Activated CD4-positive, alpha-beta T cell treated with anti-CD3 and anti-CD28 coated beads for 24 hours (primary cell): ENCODE results near the gene VASN.
A peak's percentile ranks its signal among the peaks of the same experiment; 100 is the strongest.

Experiments used
- DNase-seq, 2 donors: peaks; one replicate each; pipeline ENCODE4 v3.0.0-alpha.2; 2020; ENCODE audit warnings: low read depth in 2 of 2

Gene VASN

DNA sequence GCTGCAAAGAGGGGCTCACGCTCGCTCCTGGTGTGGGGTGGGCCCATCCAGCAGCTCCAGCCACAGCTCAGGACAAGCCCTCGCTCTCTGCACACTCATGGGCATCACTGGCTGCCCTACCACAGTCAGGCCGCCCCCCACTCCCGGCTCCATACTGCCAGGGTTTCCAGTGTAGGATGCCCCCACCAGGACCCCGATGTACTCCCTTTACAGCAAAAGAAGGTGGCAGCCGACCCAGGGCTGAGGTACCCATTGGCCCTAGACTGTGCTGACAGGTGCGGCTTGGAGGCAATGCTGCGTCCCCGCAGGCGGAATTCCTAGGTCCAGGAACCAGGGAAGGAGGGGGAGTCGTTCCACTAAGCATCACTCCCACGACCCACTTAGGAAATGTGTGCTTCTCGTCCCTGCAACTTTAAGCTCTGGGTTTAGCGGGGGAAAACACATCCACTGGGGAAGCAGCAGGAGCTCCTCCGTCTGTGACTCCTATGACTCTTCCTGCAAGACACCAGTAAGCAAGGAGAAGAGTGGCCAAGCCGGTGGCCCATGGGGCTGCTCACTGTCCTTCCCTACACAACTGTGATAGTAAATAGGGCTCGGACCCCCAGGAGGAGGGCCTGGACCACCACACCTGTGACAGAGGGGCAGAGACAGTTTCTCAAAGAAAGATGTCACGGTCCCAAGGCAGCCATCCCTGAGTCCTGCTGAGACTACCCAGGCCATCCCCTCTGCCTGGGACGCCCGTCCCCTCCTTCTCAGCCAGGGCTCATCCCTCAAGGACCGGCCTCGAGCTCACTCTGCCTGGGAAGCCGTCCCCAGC lies 31.7 kb downstream of the VASN start:
- DNase-seq: no peak

DNA sequence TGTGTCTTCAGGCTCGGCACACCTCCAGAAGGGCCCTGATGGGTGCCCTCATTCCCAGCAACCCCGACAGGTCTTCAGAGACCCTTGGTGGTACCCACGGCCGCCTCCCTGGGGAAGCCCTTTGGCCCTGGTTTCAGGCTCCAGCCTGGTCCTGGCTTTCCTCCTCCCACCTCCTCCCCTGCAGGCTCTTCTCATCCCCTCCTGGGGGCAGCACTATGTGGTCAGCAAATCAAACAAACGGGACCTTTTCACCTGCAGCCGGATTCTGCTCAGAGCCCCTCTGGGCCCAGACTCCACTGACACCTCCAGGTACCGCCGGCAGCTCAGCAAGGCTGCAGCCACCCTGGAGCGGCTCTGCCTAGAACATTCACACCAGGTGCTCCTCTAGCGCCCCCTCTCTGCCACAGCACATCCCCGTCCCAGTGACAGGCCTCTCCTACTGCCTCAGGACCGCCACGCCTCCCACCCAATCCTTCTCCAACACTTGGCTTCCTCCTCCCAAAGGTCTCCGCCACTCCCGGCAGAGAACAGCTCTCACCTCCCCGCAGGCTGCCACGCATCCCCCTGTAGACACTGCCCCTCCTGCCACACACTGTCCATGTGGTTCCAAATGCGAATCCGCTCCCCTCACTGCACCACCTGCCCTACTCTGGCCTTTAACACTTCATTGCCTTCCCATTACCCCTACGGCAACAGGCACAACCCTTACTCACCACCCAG lies 32.8 kb downstream of the VASN start:
- no peak for DNase-seq

DNA sequence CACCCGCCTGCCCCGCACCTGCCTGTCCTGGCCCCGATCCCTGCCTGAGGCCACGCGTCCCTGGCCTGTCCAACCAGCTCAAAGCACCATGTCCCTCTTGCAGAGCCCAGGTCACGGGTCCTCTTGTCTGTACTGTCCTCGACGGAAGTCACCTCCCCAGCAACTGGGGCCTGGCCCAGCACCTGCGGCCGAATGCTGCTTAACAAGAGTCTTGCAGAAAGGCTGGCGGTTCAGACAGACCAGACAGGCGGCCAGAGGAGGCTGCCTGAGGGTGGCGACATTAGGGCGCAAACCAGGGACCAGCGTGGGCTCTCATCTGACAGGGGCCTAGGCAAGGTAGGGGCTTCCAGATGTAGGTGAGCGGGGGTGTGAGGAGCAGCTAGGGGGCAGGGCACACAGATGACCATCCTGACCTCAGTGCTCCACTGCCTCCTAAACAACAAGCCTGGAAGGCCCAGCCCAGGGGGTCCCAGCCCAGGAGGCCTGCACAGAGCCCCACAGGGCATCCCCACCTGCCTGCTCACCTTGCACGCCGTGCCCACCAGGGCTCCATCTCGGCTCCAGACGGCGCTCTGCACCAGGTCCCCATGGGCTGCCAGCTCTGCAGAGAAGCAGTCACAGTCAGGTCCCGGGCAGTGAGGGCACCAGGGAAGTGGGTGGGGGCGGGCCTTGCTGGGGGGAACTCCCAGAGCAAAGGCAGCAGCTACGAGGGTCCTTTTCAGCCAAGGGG lies 33.5 kb downstream of the VASN start:
- DNase-seq: no peak

DNA sequence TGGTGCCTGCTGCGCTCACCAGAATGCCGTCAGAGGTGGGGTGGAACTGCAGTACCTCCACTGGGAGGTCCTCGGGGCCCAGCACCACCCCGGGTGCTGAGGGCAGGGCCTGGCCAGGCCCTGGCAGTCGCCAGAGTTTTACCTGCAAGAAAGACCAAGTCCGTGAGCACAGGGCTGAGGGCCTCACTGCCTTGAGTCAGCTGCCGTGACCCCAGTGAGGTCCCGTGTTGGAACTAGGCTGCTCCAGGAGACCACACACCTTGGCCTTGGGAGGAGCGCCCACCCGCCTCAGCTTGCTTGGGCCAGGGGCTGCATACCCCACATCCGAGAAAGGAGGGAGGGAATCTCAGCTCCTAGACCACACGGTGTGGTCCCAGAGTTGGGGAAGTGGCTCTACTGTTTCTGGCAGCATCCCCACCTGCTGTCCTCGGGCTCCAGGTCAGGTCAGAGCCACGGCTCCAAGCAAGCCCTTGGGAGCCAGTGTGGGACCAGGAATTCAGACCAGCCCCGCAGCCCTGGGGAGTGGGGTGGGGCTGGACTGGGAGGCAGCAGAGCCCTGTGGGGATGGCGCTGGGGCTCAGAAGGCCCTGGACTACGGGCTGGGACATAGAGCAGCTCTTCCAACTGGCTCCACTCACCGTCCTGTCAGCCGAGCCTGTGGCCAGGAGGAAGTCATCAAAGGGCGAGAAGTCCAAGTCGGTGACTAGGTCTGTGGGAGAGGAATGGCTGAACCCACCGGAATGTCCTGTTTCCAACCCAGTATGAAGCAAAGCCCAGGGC lies 36.1 kb downstream of the VASN start:
- no peak for DNase-seq

DNA sequence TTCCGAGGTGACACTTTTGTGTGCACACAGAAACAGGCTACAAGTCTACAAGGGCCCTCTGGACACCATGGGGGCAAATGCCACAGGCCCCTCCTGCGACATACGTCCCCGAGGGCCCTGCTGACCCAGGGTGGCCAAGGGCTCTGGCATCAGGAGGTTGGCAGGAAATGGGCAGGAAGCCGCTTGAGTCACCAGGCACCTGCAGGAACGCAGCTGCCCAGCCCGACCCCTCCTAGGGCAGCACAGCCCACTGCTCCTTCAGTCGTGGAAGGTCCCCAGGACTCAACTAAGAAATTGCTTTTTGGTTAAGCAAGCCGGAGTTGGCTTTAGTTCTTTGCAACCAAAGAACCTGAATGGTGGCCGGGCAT lies 36.7 kb downstream of the VASN start:
- no peak for DNase-seq

DNA sequence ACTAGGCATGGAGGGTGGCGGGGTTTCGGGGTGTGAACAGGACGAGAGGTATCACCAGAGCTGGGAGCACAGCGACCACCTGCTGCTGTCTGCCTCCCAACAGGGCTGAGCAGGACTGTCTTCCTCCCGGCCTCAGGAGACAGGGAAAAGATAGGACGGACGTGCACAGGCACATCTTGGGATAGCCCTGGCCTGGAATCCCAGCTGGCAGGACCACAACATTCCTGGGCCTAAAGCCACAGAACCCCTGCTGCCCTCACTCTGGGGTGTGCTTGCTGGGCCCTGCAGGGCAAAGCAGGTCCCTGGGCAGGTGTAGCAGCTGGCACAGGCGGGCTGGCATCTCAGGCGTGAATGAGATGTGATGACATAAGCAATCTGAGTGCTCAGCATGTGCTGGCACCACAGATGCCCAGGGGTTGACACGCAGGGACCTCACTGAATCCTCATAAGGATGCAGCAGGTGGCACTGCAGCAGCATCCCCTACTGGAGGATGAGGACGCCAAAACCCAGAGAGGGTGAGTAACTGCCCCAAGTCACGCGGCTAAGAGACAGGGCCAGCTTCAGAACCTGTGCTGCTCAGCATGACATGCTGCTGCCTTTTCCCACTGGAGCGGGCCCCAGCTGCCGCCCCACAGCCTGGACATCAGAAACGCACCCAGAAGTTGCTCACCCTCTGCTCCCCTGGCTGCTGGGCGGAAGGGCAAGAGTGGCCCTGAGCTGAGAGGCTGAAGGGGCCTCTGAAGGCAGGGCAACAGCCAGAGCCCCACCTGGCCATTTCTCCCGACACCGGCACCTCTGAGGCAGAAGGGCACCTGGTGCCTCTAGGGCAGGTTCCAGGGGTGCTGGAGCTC lies 37.7 kb downstream of the VASN start:
- no peak for DNase-seq

DNA sequence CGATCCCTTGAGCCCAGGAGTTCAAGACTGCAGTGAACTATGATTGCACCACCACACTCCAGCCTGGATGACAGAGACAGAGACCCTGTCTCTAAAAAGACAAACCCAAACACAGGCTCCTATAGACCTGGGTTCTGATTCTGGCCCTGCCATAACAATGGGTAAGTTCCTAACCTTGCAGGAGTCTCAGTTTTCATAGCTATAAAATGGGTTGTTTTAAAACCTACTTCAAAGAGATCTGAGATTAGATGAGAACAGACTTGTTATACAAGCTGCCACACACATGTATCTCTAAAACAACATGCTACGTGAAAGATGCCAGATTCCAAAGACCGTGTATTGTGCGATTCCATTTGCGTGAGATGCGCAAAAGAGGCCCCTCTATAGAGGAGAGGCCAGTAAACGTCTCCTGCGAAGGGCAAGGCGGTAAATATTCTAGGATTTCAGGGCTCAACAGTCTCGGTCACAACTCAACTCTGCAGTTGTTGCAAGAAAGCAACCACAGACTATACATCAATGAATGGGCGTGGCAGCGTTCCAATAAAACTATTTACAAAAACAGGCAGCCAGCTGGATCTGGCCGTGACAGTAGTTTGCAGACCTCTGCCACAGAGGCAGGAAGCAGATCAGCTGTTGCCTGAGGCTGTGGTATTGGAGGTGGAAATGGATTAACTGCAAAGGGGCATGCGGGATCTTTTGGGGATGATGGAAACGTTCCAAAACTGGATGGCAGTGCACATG lies 38.9 kb downstream of the VASN start:
- no peak for DNase-seq

DNA sequence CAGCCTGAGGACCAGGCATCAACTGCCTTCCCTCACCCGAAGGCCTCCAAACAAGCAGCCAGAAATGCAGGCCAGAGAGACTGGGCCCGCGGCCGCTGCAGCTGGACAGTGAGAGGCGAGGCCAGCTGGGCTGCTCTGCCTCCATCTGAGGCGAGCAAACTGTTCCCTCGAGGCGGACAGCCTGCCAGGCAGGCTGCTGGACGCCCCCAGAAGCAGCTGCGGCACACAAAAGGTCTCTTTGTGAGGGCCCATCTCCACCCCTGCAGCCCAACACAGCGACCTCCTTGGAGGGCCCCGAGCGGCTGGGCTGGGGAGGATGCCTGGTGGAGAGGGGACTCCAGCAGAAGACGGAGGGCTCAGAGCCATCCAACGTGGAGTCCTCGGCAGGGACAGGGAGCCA lies 40.0 kb downstream of the VASN start:
- DNase-seq: no peak

DNA sequence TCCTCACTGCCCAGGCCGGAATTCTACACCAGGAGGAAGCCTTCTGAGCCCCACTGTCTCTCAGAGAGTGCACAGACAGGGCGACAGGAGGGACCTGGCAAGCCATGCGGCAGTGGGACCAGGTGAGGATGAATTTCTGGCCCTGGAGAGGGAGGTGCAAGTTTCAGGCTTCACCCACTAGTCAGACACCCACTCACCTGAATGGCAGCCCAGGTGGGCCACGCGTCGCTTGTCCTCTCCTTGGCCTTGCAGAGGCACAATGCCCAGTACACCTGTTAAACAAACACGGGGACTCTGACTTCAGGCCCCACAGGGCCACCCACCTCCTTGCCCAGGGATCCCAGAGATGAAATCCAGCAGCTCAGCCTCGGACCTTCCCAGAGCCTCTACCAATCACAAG lies 40.5 kb downstream of the VASN start:
- no peak for DNase-seq

DNA sequence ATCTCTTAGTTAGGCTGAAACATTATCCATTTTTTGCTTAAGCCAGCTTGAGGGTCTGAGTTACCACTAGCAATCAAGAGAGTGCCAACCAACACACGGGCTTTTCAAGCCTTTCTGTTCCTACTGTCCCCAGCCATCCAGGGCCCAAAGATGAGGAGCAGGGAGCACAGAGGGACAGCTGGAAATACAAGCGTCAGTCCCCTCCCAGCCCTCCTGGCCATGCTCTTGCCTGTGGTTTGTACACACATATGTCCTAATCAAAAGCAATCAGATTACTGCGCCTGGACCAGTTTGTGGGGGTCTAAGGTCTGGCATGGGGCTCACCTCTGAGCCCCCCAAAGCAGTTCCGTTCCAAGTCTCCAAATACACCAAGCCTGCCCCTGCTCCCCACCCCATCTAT lies 41.2 kb downstream of the VASN start:
- DNase-seq: no peak

DNA sequence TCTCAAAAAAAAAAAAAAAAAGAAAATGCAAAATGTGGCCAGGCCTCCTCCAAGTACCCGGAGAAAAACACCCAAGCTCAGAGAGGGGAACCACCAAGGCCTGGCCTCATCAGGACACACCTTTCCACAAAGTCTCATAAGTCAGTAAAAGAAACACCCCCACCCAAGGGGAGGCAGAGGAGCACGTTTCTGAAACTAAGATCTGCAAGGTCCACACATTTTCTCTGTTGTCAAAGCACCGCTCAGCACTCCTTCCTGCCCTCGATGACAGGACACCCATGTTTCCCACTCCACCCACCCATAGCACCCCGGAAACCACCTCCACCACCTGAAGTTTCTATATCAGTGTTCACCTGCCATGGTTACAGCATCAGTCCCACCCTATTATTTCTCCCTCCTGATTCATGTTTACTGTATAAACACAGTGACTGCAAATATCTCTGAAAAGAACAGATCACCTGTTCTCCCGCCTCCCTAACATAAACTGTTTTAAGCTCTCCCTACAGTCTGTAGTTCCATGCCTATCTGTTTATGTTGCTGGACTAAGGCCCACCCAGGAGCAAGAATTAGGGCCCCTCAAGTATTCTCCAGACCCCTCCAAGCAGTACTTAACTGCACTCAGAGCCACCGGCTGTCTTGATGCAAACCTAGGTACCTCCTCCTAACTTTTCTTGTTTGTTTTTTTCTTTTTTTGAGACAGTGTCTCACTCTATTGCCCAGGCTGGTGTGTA lies 42.7 kb downstream of the VASN start:
- peak; percentile 63 to 66 for DNase-seq

DNA sequence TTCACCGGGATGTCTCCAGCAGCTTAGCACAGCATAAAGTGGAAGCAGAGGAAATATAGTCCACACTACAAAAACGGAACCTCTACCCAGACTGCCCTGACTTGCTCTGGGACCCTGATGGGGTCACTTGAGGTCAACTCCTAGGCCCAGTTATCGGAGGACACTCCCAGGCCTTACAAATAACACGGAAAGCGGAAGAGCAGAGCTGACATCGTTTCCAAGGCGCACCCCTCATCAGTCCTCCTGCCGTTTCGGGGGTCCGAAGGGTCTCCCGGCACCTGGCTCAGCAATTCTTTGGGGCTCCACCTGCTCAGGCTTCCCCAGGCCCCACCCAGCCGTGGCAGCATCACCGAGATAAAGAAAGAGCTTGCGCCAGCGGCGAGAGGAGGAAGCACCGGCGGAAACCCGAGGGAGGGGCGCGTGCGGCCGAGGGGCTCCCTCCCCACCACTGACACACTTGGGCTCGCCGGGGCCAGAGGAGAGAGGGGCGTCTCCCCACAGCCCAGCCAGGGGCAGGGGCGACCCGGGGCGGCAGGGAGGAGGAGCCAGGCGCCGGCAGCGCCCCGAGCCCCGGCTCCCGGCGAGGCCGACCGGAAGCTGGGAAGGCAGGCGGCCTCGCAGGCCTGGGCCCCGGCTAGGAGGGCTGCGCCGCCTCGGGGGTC lies 44.0 kb downstream of the VASN start:
- DNase-seq: peak; percentile 38 to 46

DNA sequence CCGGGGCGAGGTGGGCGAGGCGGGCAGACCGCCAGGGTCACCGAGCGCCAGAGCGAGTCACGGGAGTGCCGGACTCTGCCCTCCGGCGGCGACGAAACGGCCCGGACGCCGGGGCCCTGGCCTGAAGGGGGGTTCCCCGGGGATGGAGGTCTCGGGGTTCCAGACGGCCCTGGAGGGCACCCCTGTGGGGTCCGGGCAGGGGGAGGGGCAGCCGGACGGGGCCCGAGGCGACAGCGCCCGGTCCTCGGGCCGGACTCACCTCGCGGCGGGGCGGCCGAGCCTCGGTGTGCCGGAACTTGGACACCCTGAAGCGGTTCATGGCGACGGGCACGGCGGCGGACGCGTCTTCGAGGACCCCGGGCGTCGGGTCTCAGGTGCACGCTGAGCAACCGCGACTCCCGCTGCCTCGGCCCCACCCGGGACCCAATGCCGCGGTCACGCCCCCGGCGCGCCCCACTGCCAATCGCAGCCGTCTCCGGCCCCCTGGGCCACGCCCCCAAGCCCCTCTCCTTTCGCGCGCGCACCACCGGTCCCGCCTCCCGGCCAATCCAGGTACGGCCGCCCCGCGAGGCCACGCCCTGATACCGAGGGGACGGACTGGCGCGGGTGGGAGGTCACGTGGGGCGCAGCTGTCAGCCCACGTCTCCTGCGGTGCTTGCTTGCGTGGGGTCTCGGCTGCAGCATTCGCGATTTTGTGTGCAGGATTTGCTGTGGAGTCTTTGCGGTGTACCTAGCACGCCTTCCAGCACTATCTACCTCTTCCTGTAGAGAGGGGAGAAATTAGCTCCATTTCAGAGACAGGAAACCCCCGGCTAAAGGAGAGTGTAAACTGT lies 44.8 kb downstream of the VASN start, which contains the start of gene CORO7:
CORO7 (minus strand) TSS at position 397 of the 833 bp plus-strand sequence; CDS start at position 319, 78 bp downstream.
- peak; percentile 98 for DNase-seq

DNA sequence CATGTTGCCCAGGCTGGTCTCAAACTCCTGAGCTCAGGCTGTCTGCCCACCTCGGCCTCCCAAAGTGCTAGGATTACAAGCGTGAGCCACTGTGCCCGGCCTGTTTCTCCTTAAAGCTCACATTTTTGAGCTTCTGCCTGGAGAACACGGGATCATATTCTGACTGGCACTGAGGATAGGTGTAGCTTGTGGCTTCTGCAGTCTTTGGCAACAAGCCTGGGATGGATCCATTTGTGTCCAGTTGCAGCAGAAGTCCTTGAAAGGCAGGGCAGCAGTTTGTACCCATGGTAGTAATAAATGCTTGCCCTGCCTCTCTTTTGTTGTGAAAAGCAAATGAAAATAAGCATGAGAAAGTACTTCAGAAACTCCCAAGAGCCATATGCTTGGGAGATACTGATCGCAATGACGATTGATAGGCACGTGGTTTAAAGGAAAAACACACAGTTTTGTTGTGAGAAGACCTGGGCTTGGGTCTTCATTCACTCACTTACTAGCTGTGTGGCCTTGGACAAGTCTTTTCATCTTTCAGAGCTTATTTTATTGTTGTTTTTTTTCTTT lies 47.8 kb downstream of the VASN start:
- DNase-seq: no peak

DNA sequence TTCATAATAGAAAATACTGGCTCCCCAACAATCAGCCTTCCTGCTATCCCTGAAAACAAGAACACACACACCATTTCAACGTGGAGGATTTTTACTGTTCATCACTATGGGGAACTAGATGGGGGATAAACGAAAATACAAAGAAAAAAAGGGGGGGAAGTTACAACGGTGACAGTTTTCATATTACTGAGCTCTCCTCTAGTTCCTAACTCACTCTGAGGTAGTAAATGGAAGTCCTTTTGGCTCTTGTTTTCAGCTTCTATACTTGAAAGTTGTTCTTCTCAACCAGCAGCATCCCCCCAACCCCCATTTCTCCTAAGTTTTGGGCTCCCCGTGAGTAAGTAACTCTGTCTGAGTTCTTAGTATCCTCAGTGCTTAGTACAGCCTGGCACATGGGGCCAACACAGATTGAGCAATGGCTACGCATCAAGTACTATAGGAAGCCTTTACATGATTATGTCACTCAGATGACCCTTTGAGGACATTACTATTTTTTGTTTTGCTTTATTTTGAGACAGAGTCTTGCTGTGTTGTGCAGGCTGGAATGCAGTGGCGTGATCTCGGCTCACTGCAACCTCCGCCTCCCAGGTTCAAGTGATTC lies 49.0 kb downstream of the VASN start:
- DNase-seq: no peak

DNA sequence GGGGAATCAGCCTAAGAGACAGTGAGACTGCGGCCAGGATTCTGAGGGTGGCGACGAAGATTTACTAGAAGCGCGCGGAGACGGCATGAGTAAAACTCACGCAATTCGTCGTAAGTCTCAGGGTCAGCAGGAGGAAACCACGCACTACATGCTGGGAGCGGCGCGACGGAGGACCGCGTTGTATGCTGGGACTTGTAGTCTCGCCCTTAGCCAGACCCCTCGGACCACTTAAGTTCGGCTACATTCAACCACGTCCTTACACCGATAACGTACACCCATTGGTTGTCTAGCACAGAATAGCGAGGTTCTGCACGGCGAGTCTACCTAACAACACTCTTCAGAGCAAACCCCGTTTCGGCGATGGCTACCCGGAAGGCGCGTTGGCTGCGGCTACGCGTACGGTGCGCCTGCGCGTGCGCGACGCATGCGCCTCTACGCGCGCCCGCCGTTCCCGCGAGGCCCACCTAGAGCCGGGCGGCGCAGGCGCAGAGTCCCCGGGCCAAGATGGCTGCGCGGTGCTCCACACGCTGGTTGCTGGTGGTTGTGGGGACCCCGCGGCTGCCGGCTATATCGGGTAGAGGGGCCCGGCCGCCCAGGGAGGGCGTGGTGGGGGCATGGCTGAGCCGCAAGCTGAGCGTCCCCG lies 53.9 kb downstream of the VASN start, which contains the start of gene DNAJA3:
DNAJA3 (plus strand) TSS at position 491 of the 643 bp plus-strand sequence; CDS start at position 505, 14 bp downstream.
- peak; percentile 82 to 86 for DNase-seq
